Trophoblast cell (in vitro differentiated cells and primary cell): ENCODE measurements around the gene USP13.

Experiments used
- DNase-seq, 2 donors: peaks; one replicate each; pipeline ENCODE4 v3.0.0-alpha.2; 2016
- H2AFZ ChIP-seq: 2 replicates; pipeline ENCODE4 v1.6.1; 2013; ENCODE audit warnings: low read length, moderate library complexity, mild to moderate bottlenecking; ENCODE audit not compliant: insufficient read depth, poor library complexity
- H2AK5ac ChIP-seq: 2 replicates; pipeline ENCODE4 v1.6.1; 2013; ENCODE audit warnings: mild to moderate bottlenecking, low read length
- H2BK120ac ChIP-seq: 2 replicates; pipeline ENCODE4 v1.6.1; 2013; ENCODE audit warnings: low read length, mild to moderate bottlenecking, moderate library complexity; ENCODE audit not compliant: insufficient read depth, poor library complexity
- H2BK12ac ChIP-seq: 2 replicates; pipeline ENCODE4 v1.6.1; 2013; ENCODE audit warnings: mild to moderate bottlenecking, low read length, moderate library complexity
- H2BK5ac ChIP-seq: 2 replicates; pipeline ENCODE4 v1.6.1; 2013; ENCODE audit warnings: low read length, low read depth, moderate library complexity, mild to moderate bottlenecking; ENCODE audit not compliant: poor library complexity
- H3K14ac ChIP-seq: 2 replicates; pipeline ENCODE4 v1.6.1; 2013; ENCODE audit warnings: mild to moderate bottlenecking, low read length
- H3K18ac ChIP-seq: 2 replicates; pipeline ENCODE4 v1.6.1; 2013; ENCODE audit warnings: mild to moderate bottlenecking, low read length
- H3K23ac ChIP-seq: 2 replicates; pipeline ENCODE4 v1.6.1; 2013; ENCODE audit warnings: low read length
- H3K27ac ChIP-seq: 2 replicates; pipeline ENCODE4 v1.5.1; 2013; ENCODE audit warnings: low read depth, mild to moderate bottlenecking, inconsistent platforms, low read length, moderate library complexity
- H3K27me3 ChIP-seq: 2 replicates; pipeline ENCODE4 v1.6.1; 2013; ENCODE audit warnings: inconsistent platforms, mild to moderate bottlenecking, low read length, moderate library complexity; ENCODE audit not compliant: insufficient read depth
- H3K36me3 ChIP-seq, 2 experiments: 1 replicate in 1 of 2; 2 replicates in 1 of 2; pipeline ENCODE4 v1.6.1; 2013; ENCODE audit warnings: low read length in 2 of 2, mild to moderate bottlenecking in 2 of 2, moderate library complexity in 1 of 2; ENCODE audit not compliant: insufficient read depth in 2 of 2, control insufficient read depth in 1 of 2
- H3K4ac ChIP-seq: 2 replicates; pipeline ENCODE4 v1.6.1; 2013; ENCODE audit warnings: low read depth, mild to moderate bottlenecking, low read length, moderate library complexity
- H3K4me1 ChIP-seq, 2 experiments: 1 replicate in 1 of 2; 2 replicates in 1 of 2; pipeline ENCODE4 v1.6.1; 2013; ENCODE audit warnings: low read length in 2 of 2, mild to moderate bottlenecking in 2 of 2, moderate library complexity in 1 of 2; ENCODE audit not compliant: insufficient read depth in 2 of 2, control insufficient read depth in 1 of 2
- H3K4me2 ChIP-seq: 2 replicates; pipeline ENCODE4 v1.6.1; 2013; ENCODE audit warnings: inconsistent platforms, mild to moderate bottlenecking, low read length, moderate library complexity
- H3K4me3 ChIP-seq: 2 replicates; pipeline ENCODE4 v1.5.1; 2013; ENCODE audit warnings: mild to moderate bottlenecking, low read depth, low read length, inconsistent platforms
- H3K79me1 ChIP-seq: one replicate; pipeline ENCODE4 v1.6.1; 2013; ENCODE audit warnings: low read length
- H3K79me2 ChIP-seq: 2 replicates; pipeline ENCODE4 v1.6.1; 2013; ENCODE audit warnings: low read length, mild to moderate bottlenecking; ENCODE audit not compliant: control insufficient read depth, insufficient read depth, poor library complexity
- H3K9ac ChIP-seq: 2 replicates; pipeline ENCODE4 v1.6.1; 2013; ENCODE audit warnings: mild to moderate bottlenecking, low read length
- H3K9me3 ChIP-seq: 2 replicates; pipeline ENCODE4 v1.6.1; 2013; ENCODE audit warnings: low read depth, mild to moderate bottlenecking, control low read depth, inconsistent platforms, low read length; ENCODE audit not compliant: insufficient read depth
- H4K12ac ChIP-seq: 2 replicates; pipeline ENCODE4 v1.6.1; 2013; ENCODE audit warnings: low read depth, mild to moderate bottlenecking, low read length, moderate library complexity
- H4K8ac ChIP-seq: 2 replicates; pipeline ENCODE4 v1.6.1; 2013; ENCODE audit warnings: low read depth, mild to moderate bottlenecking, low read length, moderate library complexity
- H4K91ac ChIP-seq: one replicate; pipeline ENCODE4 v1.6.1; 2013; ENCODE audit warnings: low read depth, mild to moderate bottlenecking, low read length, moderate library complexity
- WGBS: extraction: QIAGEN DNeasy Blood & Tissue Kit; methylation state at CpG from one replicate; pipeline ENCODE4 v1.1.7; 2013; ENCODE audit warnings: missing lambda C conversion rate; ENCODE audit not compliant: insufficient read length, insufficient coverage; ENCODE audit errors: extremely low coverage; 5-methylcytosine and 5-hydroxymethylcytosine counted together

The USP13 gene

DNA sequence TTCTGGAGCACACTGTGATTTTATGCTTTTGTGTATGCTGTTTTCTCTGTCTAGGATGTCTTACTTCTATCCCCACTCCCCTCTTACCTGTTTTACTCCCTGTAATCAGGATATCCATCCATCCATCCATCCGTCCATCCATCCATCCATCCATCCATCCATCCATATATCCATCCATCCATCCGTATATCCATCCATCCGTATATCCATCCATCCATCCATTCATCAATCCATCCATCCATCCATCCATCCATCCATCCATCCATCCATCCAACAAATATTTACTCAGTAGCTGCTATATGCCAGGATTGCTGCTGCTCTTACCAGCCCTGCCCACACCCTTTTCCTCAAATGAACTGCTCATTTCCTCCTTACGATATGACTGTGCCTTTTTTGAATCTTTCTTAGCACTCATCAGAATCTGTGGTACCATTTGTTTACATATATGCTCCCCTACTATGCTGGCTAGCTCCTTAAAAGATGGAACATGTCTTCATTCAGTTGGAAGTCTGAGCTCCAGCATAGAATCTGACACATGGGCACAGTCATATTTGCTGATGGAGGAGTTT lies 35.2 kb downstream of the USP13 start:
- Histone ChIP-seq H2BK5ac (no peak overlapping the region), H4K12ac (no peak overlapping the region), H3K4ac (no peak overlapping the region), H3K79me2 (no peaks in the 10 kb centered on the region), H3K23ac (no peak overlapping the region), H2BK12ac (no peak overlapping the region), H3K27ac (no peak overlapping the region), H3K4me1 (peaks cover 5 to 9% of the 10 kb centered on the region in 2 experiments), H3K27me3 (no peaks in the 10 kb centered on the region), H3K4me2 (no peak overlapping the region), H2AFZ (no peak overlapping the region), H3K14ac (no peak overlapping the region), H3K18ac (no peak overlapping the region), H4K91ac (no peak overlapping the region), H2BK120ac (no peak overlapping the region), H3K79me1 (no peaks in the 10 kb centered on the region), H3K4me3 (no peak overlapping the region), H2AK5ac (no peak overlapping the region), H4K8ac (no peak overlapping the region), H3K9ac (no peak overlapping the region), H3K36me3 (no peaks in the 10 kb centered on the region), H3K9me3 (no peaks in the 10 kb centered on the region)
- DNase-seq = no peak
- WGBS = 100% methylated on average over 3 of the region's 4 CpGs

DNA sequence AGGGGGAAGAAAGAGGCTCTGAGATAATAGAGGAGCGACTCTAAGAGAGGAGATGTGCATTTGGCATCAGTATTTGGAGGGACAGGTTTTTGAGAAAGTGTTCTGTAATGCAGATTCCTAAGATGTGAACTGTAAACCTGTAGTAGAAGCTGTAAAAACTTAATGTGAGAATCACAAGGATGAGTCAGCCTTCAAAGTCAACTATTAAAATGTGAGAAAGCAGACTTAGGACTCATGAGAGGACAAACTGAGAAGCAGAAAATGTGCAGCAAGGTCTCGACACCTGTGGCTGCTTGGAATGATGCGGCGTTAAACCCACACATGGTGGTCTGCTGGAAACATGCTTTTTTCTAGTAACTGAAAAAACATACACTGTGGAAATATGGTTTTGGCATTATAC lies 36.0 kb downstream of the USP13 start:
- Histone ChIP-seq H3K4me2 (no peak overlapping the region), H3K4me1 (peaks cover 5 to 9% of the 10 kb centered on the region in 2 experiments), H3K27me3 (no peaks in the 10 kb centered on the region), H3K4me3 (no peak overlapping the region), H3K79me1 (no peaks in the 10 kb centered on the region), H2AFZ (no peak overlapping the region), H3K79me2 (no peaks in the 10 kb centered on the region), H3K27ac (no peak overlapping the region), H2BK5ac (no peak overlapping the region), H3K4ac (no peak overlapping the region), H3K36me3 (no peaks in the 10 kb centered on the region), H4K91ac (no peak overlapping the region), H3K14ac (no peak overlapping the region), H2BK120ac (no peak overlapping the region), H3K9me3 (no peaks in the 10 kb centered on the region), H4K12ac (no peak overlapping the region), H3K18ac (no peak overlapping the region), H2AK5ac (no peak overlapping the region), H4K8ac (no peak overlapping the region), H3K9ac (no peak overlapping the region), H3K23ac (no peak overlapping the region), H2BK12ac (no peak overlapping the region)
- no CpG with 5 or more reads among the region's 4 CpGs for WGBS
- DNase-seq = no peak

- H4K8ac ChIP-seq = no peak overlapping the region
- no peak overlapping the region for H3K23ac ChIP-seq
- no peak overlapping the region for H2AK5ac ChIP-seq
- no peak overlapping the region for H3K9ac ChIP-seq
- H2BK5ac ChIP-seq = no peak overlapping the region
- no peak overlapping the region for H4K12ac ChIP-seq
- no peak overlapping the region for H3K27ac ChIP-seq
- no peaks in the 10 kb centered on the region for H3K36me3 ChIP-seq
- no peak overlapping the region for H4K91ac ChIP-seq
- H3K79me1 ChIP-seq = no peaks in the 10 kb centered on the region
- no peak overlapping the region for H3K18ac ChIP-seq
- H3K4ac ChIP-seq = no peak overlapping the region
- WGBS = no CpG with 5 or more reads among the region's 6 CpGs
- DNase-seq = no peak
- no peak overlapping the region for H3K14ac ChIP-seq
- no peak overlapping the region for H2BK12ac ChIP-seq
- H3K4me1 ChIP-seq = no peaks in the 10 kb centered on the region
- no peaks in the 10 kb centered on the region for H3K9me3 ChIP-seq
- H3K4me3 ChIP-seq = no peak overlapping the region
- no peak overlapping the region for H3K4me2 ChIP-seq
- H2AFZ ChIP-seq = no peak overlapping the region
- H3K27me3 ChIP-seq = no peaks in the 10 kb centered on the region
- no peak overlapping the region for H2BK120ac ChIP-seq
- no peaks in the 10 kb centered on the region for H3K79me2 ChIP-seq
Measured at GRCh38 chr3:179694731-179695130, 41.9 kb downstream of the USP13 start.

DNA sequence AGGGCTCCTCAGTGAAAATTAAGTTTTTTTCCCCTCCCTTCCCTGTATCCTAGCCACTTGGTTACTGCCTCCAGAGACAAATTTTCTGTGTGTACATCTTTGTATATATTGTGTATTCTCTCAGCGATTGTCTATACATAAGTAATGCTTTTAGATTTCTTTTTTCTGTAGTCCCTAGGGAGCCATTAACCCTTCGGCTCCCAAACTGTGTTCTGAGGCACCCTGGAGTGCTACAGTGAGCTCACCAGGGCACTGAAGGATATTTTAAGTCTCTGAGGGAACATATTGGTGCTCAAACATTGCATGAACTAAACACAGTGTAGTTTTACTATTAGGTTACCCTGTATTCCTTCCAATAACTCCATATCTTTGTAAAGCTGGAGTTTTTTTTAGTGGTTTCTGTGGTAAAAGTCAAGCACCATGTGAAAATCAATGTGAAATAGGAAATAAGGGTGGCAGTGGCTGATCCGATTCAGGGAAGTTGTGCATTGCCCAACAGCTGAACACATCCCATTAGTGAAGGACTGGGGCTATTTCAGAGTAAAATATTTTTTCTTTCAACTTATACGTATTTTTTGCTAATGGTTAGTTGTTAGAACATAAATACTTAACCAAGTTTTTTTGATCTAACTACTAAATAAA lies 43.0 kb downstream of the USP13 start:
- no peak for DNase-seq

More for the DNA sequence above, 43.0 kb downstream of the USP13 start:
- Histone ChIP-seq H3K79me1 (no peaks in the 10 kb centered on the region), H3K27me3 (no peaks in the 10 kb centered on the region), H2AK5ac (no peak overlapping the region), H2AFZ (no peak overlapping the region), H3K36me3 (no peaks in the 10 kb centered on the region), H3K9me3 (no peaks in the 10 kb centered on the region), H4K91ac (no peak overlapping the region), H3K4me2 (no peak overlapping the region), H3K4me3 (no peak overlapping the region), H2BK5ac (no peak overlapping the region), H3K27ac (no peak overlapping the region), H4K8ac (no peak overlapping the region), H3K14ac (no peak overlapping the region), H3K9ac (no peak overlapping the region), H3K4ac (no peak overlapping the region), H3K79me2 (no peaks in the 10 kb centered on the region), H2BK12ac (no peak overlapping the region), H3K4me1 (no peaks in the 10 kb centered on the region), H3K18ac (no peak overlapping the region), H3K23ac (no peak overlapping the region), H2BK120ac (no peak overlapping the region), H4K12ac (no peak overlapping the region)
- WGBS = no CpG with 5 or more reads among the region's 4 CpGs
